GM18505 (cell line): ENCODE data around the gene GLIS1.

ENCODE experiments used
- ATAC-seq: cut with Tn5 transposase; IDR thresholded peaks from one replicate; pipeline ENCODE4 v1.9.1; 2021; ENCODE audit not compliant: unreplicated experiment
- POLR2A ChIP-seq: IDR thresholded peaks from 4 replicates; pipeline ENCODE4 v1.6.1; 2011; ENCODE audit warnings: borderline replicate concordance; ENCODE audit not compliant: insufficient read depth, insufficient read length; ENCODE audit errors: extremely low read depth

GLIS1 gene

DNA sequence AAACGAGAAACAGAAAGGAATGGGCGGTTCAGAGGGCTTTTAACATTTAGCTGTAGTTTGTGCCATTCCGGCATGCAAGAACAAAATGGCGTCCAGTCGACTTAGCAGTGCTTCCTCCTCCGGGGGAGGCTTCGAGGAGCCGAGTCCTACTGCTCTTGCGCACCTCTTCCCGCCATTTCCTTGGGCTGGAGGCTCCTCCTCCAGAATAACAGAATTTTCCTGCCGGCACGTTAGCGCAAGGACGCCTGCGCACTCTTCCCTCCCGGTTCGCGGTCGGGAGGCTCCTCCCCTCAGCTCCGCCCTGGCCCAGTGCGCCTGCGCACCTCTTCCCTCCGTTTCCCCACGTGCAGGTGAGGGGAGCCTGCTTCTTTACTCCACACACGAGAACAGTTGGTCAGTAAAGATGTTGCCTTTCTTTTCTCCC is 278.7 kb downstream of the GLIS1 start:
- ATAC-seq, result no peak
- no peak for TF ChIP-seq POLR2A

DNA sequence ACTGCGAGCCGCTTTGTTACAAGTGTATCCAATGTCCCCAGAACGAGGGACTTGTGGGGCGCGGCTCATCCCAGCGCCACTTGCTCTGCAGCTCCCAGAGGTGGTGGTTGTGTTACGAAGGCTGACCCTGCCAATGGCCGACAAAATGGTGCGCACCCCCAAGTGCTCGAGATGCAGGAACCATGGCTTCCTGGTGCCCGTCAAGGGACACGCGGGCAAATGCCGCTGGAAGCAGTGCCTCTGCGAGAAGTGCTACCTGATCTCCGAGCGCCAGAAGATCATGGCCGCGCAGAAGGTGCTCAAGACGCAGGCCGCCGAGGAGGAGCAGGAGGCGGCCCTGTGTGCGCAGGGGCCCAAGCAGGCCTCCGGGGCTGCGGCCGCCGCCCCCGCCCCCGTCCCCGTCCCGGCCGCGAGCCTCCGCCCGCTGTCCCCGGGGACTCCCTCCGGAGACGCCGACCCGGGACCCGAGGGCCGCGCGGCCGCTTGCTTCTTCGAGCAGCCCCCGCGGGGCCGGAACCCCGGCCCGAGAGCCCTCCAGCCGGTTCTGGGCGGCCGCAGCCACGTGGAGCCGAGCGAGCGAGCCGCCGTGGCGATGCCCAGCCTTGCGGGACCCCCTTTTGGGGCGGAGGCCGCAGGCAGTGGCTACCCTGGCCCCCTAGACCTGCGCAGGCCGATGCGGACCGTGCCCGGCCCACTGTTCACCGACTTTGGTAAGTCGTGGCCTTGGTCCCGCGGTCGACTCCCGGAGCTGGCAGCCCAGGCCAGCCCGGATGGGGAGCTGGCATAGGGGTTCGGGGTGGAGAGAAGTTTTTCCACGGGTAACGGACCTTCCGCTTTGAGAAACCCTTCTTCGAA is 279.4 kb downstream of the GLIS1 start, which contains the start of gene DMRTB1:
Gene DMRTB1 (plus strand): TSS at position 79 of the 855 bp plus-strand sequence. CDS start 55 bp downstream, at position 134.
- TF ChIP-seq POLR2A, result no peak
- no peak for ATAC-seq

DNA sequence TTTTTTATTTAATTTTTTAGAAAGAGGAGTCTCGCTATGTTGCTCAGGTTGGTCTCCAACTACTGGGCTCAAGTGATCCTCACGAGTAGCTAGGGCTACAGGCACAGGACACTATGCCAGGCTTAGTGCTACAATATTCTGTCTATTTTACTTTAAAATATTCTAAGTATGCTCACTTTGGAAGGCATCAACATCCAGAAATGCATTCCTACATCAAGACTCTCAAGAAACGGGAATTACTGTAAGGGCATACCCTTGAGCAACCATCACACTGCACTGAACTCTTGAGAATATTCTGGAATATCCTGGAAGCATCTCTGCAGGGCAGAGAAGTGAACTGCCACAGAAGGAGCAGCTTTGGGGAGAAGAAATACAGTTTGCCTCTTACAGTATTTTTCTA is 280.3 kb downstream of the GLIS1 start:
- TF ChIP-seq POLR2A, result no peak
- no peak for ATAC-seq
